ENCODE measurements around the gene CHRNA5.

CHRNA5 gene

GRCh38 chr15:78640527-78641101, 75.3 kb downstream of the CHRNA5 start:
- DNase-seq, result peak; percentile 12

- DNase-seq, result peak; percentile 83
Measured at GRCh38 chr15:78641102-78641748, 75.9 kb downstream of the CHRNA5 start, which contains the start of gene CHRNB4. TSS of gene CHRNB4 (minus strand) at chr15:78641210. CDS start at chr15:78641133, 77 bp downstream.

DNA sequence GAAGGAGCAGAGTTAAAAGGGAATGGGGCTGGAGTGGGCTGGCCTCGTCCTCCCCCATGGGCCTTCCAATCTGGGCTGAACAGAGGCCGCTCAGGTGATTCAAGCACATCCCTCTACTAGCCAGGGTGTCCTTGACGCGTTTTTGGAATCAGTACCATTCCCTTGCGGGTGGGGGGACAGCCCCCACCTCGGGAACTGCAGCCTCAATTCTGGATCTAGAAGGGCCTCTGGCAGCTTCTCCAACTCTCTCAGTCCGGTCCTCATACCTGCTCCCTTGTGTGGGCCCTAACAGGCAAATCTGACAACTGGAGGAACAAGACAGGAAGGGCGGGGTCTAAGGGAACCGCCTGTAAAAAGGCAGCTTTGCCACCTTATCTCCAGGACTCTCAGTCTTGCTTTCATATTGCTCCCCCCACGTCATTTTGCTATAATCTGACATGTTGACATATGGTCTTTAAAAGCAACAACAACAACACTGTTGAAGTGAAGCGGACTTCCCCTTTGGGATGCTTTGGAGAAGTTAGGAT, 76.5 kb downstream of the CHRNA5 start:
- no peak for DNase-seq

DNA sequence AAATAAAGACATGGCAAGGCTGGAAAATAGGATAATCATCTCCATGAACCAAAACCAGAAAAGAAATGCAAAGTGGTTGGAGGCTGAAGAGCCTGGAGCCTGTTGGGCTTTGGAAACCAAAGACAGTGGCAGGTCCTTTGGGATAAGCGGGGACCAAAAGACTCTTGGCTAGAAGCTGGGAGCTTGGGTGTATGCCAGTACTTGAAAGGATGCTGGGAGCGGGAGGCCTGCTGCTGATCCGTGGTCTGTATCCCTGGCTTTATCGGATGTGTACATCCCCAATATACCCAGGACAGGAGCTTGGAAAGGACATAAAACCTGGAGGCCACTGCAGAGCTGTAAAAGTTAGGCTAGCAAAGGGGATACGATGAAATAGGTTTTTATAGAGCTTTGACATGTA, 77.0 kb downstream of the CHRNA5 start:
- DNase-seq, result peak; percentile 53
